GM21529 (cell line): Measurements from ENCODE around the gene C19orf38.

Experiments
- ATAC-seq: cut with Tn5 transposase; IDR thresholded peaks from one replicate; pipeline ENCODE4 v1.9.1; 2021; ENCODE audit not compliant: unreplicated experiment

Gene C19orf38

GRCh38 chr19:10899151-10899653, 51.0 kb downstream of the C19orf38 start:
- no peak for ATAC-seq

DNA sequence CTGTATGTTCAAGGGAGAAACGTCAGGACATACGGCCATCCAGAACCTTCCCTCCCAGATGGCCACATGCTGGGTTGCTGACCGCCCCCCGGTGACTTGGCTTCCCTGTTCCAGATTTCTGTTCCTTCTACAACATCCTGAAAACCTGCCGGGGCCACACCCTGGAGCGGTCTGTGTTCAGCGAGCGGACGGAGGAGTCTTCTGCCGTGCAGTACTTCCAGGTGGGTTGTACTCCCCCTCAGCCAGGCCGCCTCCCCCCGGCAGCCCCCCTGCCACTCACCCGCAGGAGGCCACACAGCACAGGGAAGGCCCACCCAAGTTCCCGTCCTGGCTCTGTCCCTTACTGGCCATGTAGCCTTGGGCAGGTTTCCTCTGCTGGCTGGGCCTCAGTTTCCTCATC, 59.7 kb downstream of the C19orf38 start:
- no peak for ATAC-seq

GRCh38 chr19:10908380-10908960, 60.3 kb downstream of the C19orf38 start:
- no peak for ATAC-seq

GRCh38 chr19:10911579-10912363, 63.6 kb downstream of the C19orf38 start:
- no peak for ATAC-seq

DNA sequence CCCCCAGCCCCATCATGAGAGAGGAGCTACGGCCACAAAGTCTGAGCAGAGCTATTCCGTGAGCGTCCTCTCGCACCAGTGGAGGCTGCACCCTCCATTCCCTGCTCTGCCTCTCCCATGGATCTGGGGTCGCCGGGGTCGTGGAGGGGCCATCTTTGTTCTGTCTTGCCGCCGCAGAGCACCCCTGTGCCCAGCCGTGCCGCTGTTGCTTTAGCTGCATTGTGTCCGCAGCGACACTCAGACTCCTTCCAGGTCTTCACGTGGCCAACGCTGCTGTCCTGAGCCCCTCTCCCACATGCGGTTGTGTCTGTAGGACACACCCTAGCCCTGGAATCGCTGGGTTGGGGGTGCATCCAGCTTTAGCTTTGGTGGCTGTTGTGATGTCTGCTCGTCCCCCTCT, 64.4 kb downstream of the C19orf38 start:
- ATAC-seq, result no peak

GRCh38 chr19:10913716-10914340, 65.6 kb downstream of the C19orf38 start:
- ATAC-seq, result no peak

DNA sequence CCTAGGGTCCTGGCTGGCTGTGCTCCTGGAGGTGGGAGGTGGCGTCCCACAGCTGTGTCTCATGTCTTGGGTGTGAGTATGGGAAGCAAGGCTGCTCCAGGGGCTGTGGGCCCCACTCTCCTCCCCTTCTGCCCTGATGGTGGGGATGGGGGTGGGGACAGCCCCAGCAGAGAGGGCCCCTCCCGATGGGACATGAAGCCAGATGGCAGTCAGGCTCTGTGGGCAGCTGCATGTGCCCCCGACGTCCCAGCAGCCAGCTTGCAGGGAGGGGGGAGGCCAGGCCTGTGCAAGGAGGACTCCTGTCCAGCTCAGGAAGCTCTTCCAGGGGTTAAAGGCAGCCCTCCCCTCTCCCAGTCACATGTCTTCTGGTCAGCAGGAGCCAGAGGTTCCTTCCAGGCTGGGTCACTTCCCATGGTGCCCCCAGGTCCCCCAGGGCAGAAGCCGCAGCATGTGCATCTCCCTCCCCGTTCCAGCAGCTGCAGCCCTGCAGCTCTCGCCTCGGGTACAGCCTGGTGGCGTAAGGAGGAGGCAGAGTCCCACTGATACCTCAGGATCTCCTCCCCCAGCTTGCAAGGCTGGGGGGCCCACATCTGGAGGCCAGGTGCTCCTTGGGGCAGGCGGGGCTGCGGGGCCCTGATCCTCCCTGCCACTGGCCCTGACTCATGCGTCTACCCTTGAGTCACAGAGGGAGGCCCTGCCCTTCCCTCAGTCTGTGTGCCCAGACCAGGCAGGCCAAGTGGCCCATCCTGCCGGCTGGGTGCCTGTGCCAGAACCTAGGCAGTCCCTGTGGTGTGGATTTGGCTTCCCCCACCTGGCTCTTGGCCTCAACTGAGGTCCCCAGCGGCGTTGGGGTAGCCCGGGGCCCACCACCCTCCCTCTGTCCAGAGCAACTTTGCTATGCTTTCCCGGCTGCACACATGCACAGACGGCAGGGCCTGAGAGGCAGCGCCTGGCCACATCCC, 67.2 kb downstream of the C19orf38 start:
- no peak for ATAC-seq

GRCh38 chr19:10916602-10917001, 68.4 kb downstream of the C19orf38 start:
- ATAC-seq, result no peak

GRCh38 chr19:10918359-10918758, 70.1 kb downstream of the C19orf38 start:
- no peak for ATAC-seq
